Endothelial cell of umbilical vein (primary cell): ENCODE measurements around the gene ITSN2. TPM values are rescaled to one million over a fixed set of nuclear protein-coding genes. Genes with fewer than 3 reads are reported as not detected.

Experiments used
- BruUV-seq: library from RNA; stranded (reverse); fragments of 400-500 nt; replicated peaks from 2 replicates; lab custom pipeline; 2021; lab: Mats Ljungman, UMichigan
- CTCF ChIA-PET: fragments of 300-600, 350-600 bp; sonication (Branson Sonifier 250); formaldehyde crosslinking; loops from one replicate; lab custom pipeline; 2021; ENCODE audit warnings: antibody characterized with exemption, inconsistent platforms; lab: Charles Lee
- POLR2A ChIA-PET: fragments of 300-600, 350-600 bp; sonication (Branson Sonifier 250); formaldehyde crosslinking; loops from one replicate; lab custom pipeline; 2021; ENCODE audit warnings: antibody characterized with exemption, inconsistent platforms; lab: Charles Lee
- DNase-seq: peaks from one replicate; pipeline ENCODE4 v3.0.0-alpha.2; 2011; ENCODE audit warnings: low read depth, low spot score
- FAIRE-seq: peaks from 2 replicates; lab custom pipeline; 2011; peaks lifted over from hg19 to GRCh38; lab: Jason Lieb, UNC
- H2AFZ ChIP-seq: 2 replicates; pipeline ENCODE4 v1.6.0; 2012; ENCODE audit warnings: low read depth, low read length, control low read depth, inconsistent platforms
- H3K27ac ChIP-seq: 2 replicates; pipeline ENCODE4 v1.5.1; 2011; ENCODE audit warnings: low read depth, mild to moderate bottlenecking, control low read depth, low read length, moderate library complexity; ENCODE audit not compliant: insufficient read depth
- H3K27me3 ChIP-seq, 2 experiments: 2 replicates each; pipeline versions ENCODE4 v1.6.0 to v1.6.1; 2011; ENCODE audit warnings: low read length in 2 of 2, mixed read lengths in 1 of 2; ENCODE audit not compliant: control insufficient read depth in 2 of 2, insufficient read depth in 2 of 2
- H3K36me3 ChIP-seq, 2 experiments: 2 replicates in 1 of 2; 3 replicates in 1 of 2; pipeline ENCODE4 v1.5.1; 2011; ENCODE audit warnings: low read length in 2 of 2, mild to moderate bottlenecking in 1 of 2, moderate library complexity in 1 of 2; ENCODE audit not compliant: control insufficient read depth in 2 of 2, insufficient read depth in 2 of 2; ENCODE audit errors: extremely low read depth in 1 of 2
- H3K4me1 ChIP-seq: 3 replicates; pipeline ENCODE4 v1.5.1; 2011; ENCODE audit warnings: mild to moderate bottlenecking, low read length; ENCODE audit not compliant: control insufficient read depth, insufficient read depth; ENCODE audit errors: extremely low read depth
- H3K4me2 ChIP-seq: 2 replicates; pipeline ENCODE4 v1.6.1; 2011; ENCODE audit warnings: low read length, control low read depth, mixed read lengths; ENCODE audit not compliant: insufficient read depth
- H3K4me3 ChIP-seq, 3 experiments: fragments of 200-600 bp in 1 of 3; sonication (generic), shearing (Covaris generic) in 1 of 3; replicated peaks in 1 of 3; 2 replicates each; pipeline ENCODE4 v1.5.1; 2011 to 2016; ENCODE audit warnings: control low read depth in 3 of 3, low read length in 3 of 3, mild to moderate bottlenecking in 2 of 3, inconsistent platforms in 1 of 3, low read depth in 1 of 3, moderate library complexity in 1 of 3; ENCODE audit not compliant: insufficient read depth in 1 of 3
- H3K79me2 ChIP-seq: 2 replicates; pipeline ENCODE4 v1.6.0; 2012; ENCODE audit warnings: low read length, inconsistent platforms; ENCODE audit not compliant: control insufficient read depth, insufficient read depth
- H3K9ac ChIP-seq: replicated peaks from 2 replicates; pipeline ENCODE3; 2011; ENCODE audit warnings: low read length, control low read depth; ENCODE audit not compliant: insufficient read depth; ENCODE audit errors: extremely low read depth
- H3K9me1 ChIP-seq: replicated peaks from 3 replicates; pipeline ENCODE4 v1.6.0; 2011; ENCODE audit warnings: mild to moderate bottlenecking, low read length; ENCODE audit not compliant: control insufficient read depth, insufficient read depth; ENCODE audit errors: extremely low read depth
- H3K9me3 ChIP-seq: replicated peaks from 2 replicates; pipeline ENCODE4 v1.5.1; 2012; ENCODE audit warnings: low read length, inconsistent platforms; ENCODE audit not compliant: control insufficient read depth, insufficient read depth
- H4K20me1 ChIP-seq: replicated peaks from 2 replicates; pipeline ENCODE3; 2011; ENCODE audit warnings: mild to moderate bottlenecking, low read length; ENCODE audit not compliant: control insufficient read depth, insufficient read depth; ENCODE audit errors: extremely low read depth
- CTCF ChIP-seq, 2 donors: IDR thresholded peaks; 1 replicate in 1 of 2; 2 replicates in 1 of 2; pipeline ENCODE4 v1.5.1; 2011; ENCODE audit warnings: low read length in 2 of 2, mild to moderate bottlenecking in 2 of 2, moderate library complexity in 2 of 2, control low read depth in 1 of 2, inconsistent platforms in 1 of 2, low read depth in 1 of 2; ENCODE audit not compliant: insufficient read depth in 1 of 2; ENCODE audit errors: extremely low read depth in 1 of 2
- EZH2 ChIP-seq: IDR thresholded peaks from 2 replicates; pipeline ENCODE4 v1.6.1; 2012; ENCODE audit warnings: borderline replicate concordance, low read depth, mild to moderate bottlenecking, moderate library complexity, low read length, inconsistent platforms; ENCODE audit not compliant: severe bottlenecking
- FOS ChIP-seq: IDR thresholded peaks from 2 replicates; pipeline ENCODE4 v1.6.1; 2011; ENCODE audit warnings: mild to moderate bottlenecking, low read length, moderate library complexity, borderline replicate concordance; ENCODE audit not compliant: insufficient read depth
- GATA2 ChIP-seq: IDR thresholded peaks from 2 replicates; pipeline ENCODE4 v1.7.0; 2011; ENCODE audit warnings: low read depth, mild to moderate bottlenecking, moderate library complexity, mixed read lengths, low read length; ENCODE audit not compliant: insufficient read length, insufficient read depth
- JUN ChIP-seq: IDR thresholded peaks from 2 replicates; pipeline ENCODE4 v1.6.1; 2011; ENCODE audit warnings: borderline replicate concordance, low read depth; ENCODE audit not compliant: insufficient read length, insufficient read depth
- MAX ChIP-seq: IDR thresholded peaks from 2 replicates; pipeline ENCODE4 v1.6.1; 2011; ENCODE audit not compliant: insufficient read depth, insufficient read length
- MYC ChIP-seq: IDR thresholded peaks from one replicate; pipeline ENCODE4 v1.6.1; 2011; ENCODE audit warnings: mild to moderate bottlenecking, low read depth, low read length
- POLR2A ChIP-seq: IDR thresholded peaks from 2 replicates; pipeline ENCODE4 v1.6.1; 2012; ENCODE audit warnings: low read depth, mild to moderate bottlenecking, control low read depth, low read length
- POLR2AphosphoS5 ChIP-seq: IDR thresholded peaks from 2 replicates; pipeline ENCODE4 v1.6.1; 2012; ENCODE audit warnings: low read depth, mild to moderate bottlenecking, control low read depth, low read length, moderate library complexity; ENCODE audit not compliant: insufficient read depth
- dilution Hi-C: fragments of 300-500 bp; cut with MboI; formaldehyde crosslinking; loops from one replicate; pipeline ENCODE4 v1.15.0; 2019; ENCODE audit warnings: low sequenced_read_pairs; ENCODE audit not compliant: extremely low pct_ligation_motif_present
- intact Hi-C: fragments of 100-400 bp; cut with micrococcal nuclease; formaldehyde crosslinking; loops from one replicate; pipeline ENCODE4 v1.10.0; 2022
- polyA plus RNA-seq, 4 experiments: library from polyadenylated mRNA; depleted of rRNA in 3 of 4; stranded (reverse) in 3 of 4; unstranded in 1 of 4; fragments of >200 nt; gene quantifications; 2 replicates each; pipeline versions ENCODE4 v1.2.1 to v1.2.3, GENCODE V29; 2011 to 2012; ENCODE audit warnings: missing spikeins in 1 of 4
- total RNA-seq: library from RNA; stranded (reverse); gene quantifications from 2 replicates; pipeline ENCODE4 v1.2.3, GENCODE V29; 2021

ITSN2 gene
- total and polyA plus RNA-seq, 2 donors (not counting 3 experiments of a cell fraction or from before 2014, with no cell fraction given), result 30.5 to 56.8 TPM

- Histone ChIP-seq H3K4me3 (no peak overlapping the region), H3K9ac (no peak overlapping the region), H2AFZ (no peak overlapping the region), H4K20me1 (no peaks in the 10 kb centered on the region), H3K9me3 (no peaks in the 10 kb centered on the region), H3K36me3 (peaks cover 6 to 42% of the 10 kb centered on the region in 2 experiments), H3K27ac (no peak overlapping the region), H3K4me1 (no peaks in the 10 kb centered on the region), H3K9me1 (no peaks in the 10 kb centered on the region), H3K79me2 (no peaks in the 10 kb centered on the region), H3K4me2 (no peak overlapping the region), H3K27me3 (no peaks in the 10 kb centered on the region)
- dilution Hi-C loops (no loop called here), intact Hi-C loops (no loop called here)
- POLR2A ChIA-PET, result no interaction called here
- no TSS peak for BruUV-seq
- no peak for DNase-seq
- CTCF ChIA-PET, result interaction anchor here (0.9 kb wide), 1 partner anchor 284 kb away, joined by 4 read pairs; the partner anchor contains the start of gene ATAD2B
- FAIRE-seq, result no peak
- no peak for TF ChIP-seq MYC
- no peak for TF ChIP-seq EZH2
These were observed 149.6 kb downstream of the ITSN2 start for GRCh38 chr2:24210723-24211122.

DNA sequence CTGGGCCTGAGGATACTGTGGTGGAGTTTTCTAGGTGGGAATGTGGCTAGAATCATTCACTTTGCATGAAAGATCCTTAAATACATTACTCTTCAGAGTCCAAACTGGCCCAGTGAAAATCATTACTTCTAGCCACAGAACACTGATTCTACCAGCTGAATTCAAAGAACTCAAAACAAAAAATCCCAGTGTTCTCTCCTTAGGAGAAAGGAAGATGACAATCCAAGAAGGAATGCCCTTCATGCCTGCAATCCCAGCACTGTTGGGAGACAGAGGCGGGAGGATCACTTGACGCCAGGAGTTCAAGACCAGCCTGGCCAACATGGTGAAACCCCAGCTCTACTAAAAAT lies 150.3 kb downstream of the ITSN2 start:
- Histone ChIP-seq H3K9me3 (no peaks in the 10 kb centered on the region), H3K36me3 (peaks cover 6 to 46% of the 10 kb centered on the region in 2 experiments), H2AFZ (no peak overlapping the region), H3K27ac (no peak overlapping the region), H3K4me2 (no peak overlapping the region), H3K27me3 (no peaks in the 10 kb centered on the region), H3K79me2 (no peaks in the 10 kb centered on the region), H3K4me1 (no peaks in the 10 kb centered on the region), H4K20me1 (no peaks in the 10 kb centered on the region), H3K4me3 (no peak overlapping the region), H3K9ac (no peak overlapping the region), H3K9me1 (no peaks in the 10 kb centered on the region)
- intact Hi-C loops (no loop called here), dilution Hi-C loops (no loop called here)
- BruUV-seq, result no TSS peak
- FAIRE-seq (no peak), DNase-seq (no peak)
- no peak for TF ChIP-seq CTCF (IDR thresholded peaks at IDR 0.05; ENCODE audit: extremely low read depth in 1 of 2, insufficient read depth in 1 of 2, low read depth in 1 of 2, low read length in 2 of 2)
- TF ChIP-seq POLR2AphosphoS5, result no peak
- no peak for TF ChIP-seq POLR2A
- TF ChIP-seq MAX, result no peak
- TF ChIP-seq JUN, result no peak
- no peak for TF ChIP-seq EZH2
- no peak for TF ChIP-seq GATA2
- TF ChIP-seq MYC, result no peak
- TF ChIP-seq FOS, result no peak
- POLR2A ChIA-PET, result no interaction called here
- CTCF ChIA-PET, result interaction anchor here (0.9 kb wide), 1 partner anchor 283 kb away, joined by 4 read pairs; the partner anchor contains the start of gene ATAD2B
